GM04503 (cell line): ENCODE data around the gene ASCL5.

ENCODE experiments used
- DNase-seq: peaks from one replicate; pipeline ENCODE4 v3.0.0-alpha.2; 2012; ENCODE audit warnings: low read depth

Gene ASCL5

DNA sequence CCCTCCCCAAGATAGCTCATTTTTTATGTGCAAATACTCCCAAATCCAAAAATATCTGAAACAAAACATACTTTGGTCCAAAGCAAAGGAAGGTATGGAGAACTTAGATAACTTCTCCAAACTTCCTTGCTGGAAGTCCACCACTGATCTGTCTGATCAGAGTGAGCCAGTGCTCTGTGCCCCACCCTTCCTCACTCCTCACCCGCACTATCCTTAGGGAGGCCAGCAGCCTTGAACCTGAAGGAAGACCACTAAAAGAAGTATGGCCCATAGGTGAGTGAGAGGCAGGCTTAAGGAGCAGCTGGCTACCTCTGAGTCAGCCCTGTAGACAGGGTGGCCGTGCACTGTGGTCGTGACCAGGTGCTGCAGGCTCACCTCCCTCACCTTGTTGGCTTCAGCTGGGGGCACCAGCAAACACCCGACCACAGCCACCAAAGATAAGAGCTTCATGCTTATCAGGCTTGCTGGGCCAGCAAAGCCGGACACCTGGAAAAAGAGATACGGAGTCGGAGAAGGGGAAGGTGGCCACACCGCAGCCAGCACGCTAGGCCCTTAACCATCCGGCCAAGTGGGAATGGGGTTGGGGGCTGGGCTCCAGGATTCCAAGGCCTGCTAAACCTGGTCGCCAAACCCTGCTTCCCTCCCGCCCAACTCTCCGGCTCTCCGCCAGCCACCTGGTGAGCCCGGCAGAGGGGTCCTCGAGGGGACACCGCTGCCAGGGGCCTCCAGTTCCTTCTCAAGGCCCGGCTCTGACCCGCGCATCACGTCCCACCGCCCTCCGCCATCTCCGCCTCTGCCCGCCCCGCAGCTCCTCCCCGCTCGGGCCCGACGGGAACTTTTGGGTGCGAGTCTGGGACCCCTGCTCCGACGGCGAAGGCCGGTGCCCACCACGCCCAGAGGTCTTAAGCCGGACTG, 26.7 kb upstream of the ASCL5 start:
- no peak for DNase-seq

DNA sequence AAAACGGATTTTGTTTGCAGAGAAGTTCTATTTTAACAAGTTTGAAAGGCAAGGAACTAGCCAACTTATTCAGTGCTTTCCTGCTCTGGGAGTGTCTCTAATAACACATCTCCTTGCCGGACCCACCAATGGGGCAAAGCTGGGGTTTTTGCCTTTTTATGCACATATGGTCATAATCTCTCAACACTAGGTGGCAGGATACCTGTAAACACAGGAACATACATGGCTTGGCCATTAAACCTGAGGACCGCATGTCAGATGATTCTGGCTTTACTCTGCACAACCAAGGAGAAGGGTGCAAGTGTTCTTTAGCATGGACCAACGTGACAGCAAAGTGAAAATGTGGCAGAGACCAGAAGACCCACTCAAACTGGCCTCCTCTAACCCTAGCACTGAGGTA, 22.4 kb upstream of the ASCL5 start:
- no peak for DNase-seq

DNA sequence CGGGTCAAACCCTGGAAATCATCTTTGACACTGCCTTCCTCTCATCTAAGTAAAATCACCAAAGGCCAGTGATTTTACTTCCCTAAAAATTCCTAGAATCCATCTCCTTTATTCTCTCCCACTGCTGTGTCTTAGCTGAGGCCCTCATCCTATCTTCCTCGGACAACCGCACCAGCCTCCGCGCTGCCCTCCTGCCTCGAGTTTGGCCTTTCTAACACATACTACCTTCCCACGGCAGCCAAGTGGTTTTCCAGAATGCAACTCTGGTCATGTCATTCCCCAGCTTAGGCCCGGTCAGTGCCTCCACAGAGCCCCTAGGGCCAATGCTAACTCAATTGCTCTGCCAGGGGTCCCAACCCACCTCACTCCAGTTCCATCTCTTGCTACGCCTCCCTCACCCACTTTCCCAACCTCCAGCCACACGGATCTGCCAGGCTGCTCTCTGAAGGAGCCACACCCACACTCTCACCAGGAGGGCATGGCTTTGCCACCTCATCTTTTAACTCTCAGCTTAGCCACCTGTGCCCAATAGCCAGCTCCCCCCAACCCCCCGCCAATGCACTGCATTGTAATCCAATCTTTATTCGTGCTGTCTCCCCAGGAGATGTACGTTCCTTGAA, 20.5 kb upstream of the ASCL5 start:
- no peak for DNase-seq

- DNase-seq: no peak
Observed at GRCh38 chr1:201146626-201147390, 19.8 kb upstream of the ASCL5 start.

DNA sequence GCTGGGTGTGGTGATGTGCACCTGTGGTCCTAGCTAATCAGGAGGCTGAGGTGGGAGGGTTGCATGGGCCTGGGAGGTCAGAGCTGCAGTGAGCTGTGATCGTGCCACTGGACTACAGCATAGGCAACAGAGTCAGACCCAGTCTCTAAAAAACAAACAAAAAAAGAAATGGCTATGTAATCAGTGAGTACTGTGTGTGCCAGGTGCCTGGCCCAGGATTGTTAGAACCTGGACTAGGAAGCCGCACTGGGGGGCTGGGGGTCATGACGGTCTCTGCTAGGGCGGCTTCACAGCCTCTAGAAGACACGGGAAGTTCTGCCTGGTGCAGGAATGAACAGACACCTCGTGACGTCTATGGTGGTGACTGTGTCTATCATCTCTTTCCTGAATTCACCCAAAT, 18.8 kb upstream of the ASCL5 start:
- no peak for DNase-seq

- no peak for DNase-seq
Observed at GRCh38 chr1:201145132-201145531, 18.1 kb upstream of the ASCL5 start.

- DNase-seq: no peak
Observed at GRCh38 chr1:201144701-201145100, 17.7 kb upstream of the ASCL5 start.

- no peak for DNase-seq
Observed at GRCh38 chr1:201143726-201144635, 17.0 kb upstream of the ASCL5 start.

DNA sequence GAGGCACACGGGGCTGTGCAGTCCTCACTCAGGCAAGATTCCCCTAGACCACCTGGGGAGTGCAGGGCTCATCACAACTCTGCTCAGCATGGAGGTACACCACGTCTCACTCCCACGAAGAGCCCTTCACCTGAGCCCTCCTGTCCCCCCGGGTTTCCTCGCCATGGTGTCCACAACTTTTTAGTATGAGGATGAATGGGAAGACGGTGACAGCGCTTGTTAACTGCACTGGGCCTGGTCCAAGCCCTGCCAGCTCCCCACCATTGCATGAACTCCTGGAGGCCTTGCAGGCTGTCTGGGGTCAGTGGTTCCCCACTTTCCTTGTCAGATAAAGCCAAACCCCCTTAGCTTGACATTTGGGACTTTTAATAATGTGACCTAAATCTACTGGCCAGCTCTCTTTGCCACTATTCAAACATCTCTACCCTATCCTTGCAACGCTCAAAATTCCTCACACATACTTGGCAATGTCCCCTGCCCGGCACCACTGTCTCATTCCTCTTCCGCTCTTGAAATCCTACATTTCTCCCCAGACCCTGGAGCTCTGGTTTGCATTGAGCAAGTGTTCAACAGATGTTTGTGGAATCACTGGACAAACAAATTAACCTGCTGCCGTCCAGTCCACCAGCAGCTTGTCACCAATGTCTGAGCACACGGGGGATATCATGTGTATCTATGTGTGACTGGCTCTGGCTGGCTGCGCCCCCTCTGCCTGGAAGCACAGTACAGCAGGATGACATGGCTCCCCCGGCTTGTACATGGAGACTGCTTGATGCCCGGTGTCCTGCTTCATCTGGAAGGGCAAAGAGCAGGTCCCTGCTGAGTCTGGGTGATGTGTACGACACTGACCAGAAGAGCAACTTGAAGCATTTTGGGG, 16.1 kb upstream of the ASCL5 start:
- no peak for DNase-seq

GRCh38 chr1:201142011-201142848, 15.2 kb upstream of the ASCL5 start:
- DNase-seq: no peak

DNA sequence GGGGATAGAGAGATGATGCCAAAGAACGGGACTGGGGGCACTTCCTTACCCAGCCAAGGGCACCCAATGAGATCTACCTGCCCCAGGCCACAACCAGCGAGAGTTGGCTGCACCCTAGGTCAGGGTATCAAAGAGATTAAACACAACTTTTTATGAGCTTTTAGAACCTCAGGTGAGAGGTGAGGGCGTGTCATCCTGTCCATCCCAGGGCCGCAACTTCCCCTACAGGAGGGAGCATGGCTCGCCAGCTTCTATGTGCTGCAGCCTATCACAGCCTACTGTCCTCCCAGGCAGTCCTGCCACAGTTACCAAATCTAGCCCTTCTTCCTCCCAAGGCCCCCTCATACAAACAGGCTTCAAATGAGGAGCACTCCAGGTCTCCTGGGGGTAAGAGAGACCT, 14.4 kb upstream of the ASCL5 start:
- DNase-seq: no peak

GRCh38 chr1:201140941-201141260, 13.9 kb upstream of the ASCL5 start:
- no peak for DNase-seq

- no peak for DNase-seq
Observed at GRCh38 chr1:201140235-201140940, 13.4 kb upstream of the ASCL5 start.

DNA sequence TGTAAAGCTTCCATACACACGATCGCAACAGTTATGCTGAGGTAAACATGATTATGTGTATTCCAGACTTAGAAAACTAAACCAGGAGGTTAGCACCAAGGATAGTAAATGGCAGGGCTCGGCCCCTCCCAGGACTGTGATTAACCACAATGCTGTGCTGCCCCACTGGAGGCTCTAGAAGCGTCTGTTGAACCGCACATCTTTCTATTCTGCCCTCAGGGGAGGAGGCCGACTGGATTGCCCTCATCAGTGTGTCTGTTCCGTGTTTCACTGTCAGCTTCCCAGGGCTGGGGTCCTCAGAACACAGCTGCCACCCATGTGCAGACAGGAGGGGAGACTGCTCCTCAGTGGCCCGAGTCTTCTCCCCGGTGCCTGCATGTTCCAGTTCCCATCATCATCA, 12.8 kb upstream of the ASCL5 start:
- DNase-seq: no peak

- DNase-seq: no peak
Observed at GRCh38 chr1:201139306-201139705, 12.3 kb upstream of the ASCL5 start.

GRCh38 chr1:201138311-201138840, 11.4 kb upstream of the ASCL5 start:
- no peak for DNase-seq

GRCh38 chr1:201137579-201138310, 10.8 kb upstream of the ASCL5 start:
- peak; percentile 77 for DNase-seq

- DNase-seq: no peak
Observed at GRCh38 chr1:201137024-201137392, 10.0 kb upstream of the ASCL5 start.
